ENCODE data around the gene PRSS53. TPM values are rescaled to one million over a fixed set of nuclear protein-coding genes. Genes with fewer than 3 reads are reported as not detected.

The PRSS53 gene
- total RNA-seq, 1 donor from 2014 or later: 2.8 TPM

GRCh38 chr16:31094424-31095120 is 5.8 kb upstream of the PRSS53 start, which contains the start of gene VKORC1:
VKORC1 (minus strand) TSS chr16:31094797; CDS start chr16:31094729, 68 bp downstream.
- Mint-ChIP-seq H3K9me3 (ENCODE audit: unreplicated experiment) (no peaks in the 10 kb centered on the region), H3K4me3 (ENCODE audit: unreplicated experiment) (peak within 1 kb of the TSS; percentile 95), H3K27ac (ENCODE audit: unreplicated experiment) (peak within 1 kb of the TSS; percentile 94), H3K27me3 (ENCODE audit: unreplicated experiment) (no peaks in the 10 kb centered on the region), H3K4me1 (ENCODE audit: unreplicated experiment) (peaks cover 28% of the 10 kb centered on the region), H3K36me3 (ENCODE audit: unreplicated experiment) (peaks cover 3% of the 10 kb centered on the region)
- no peak for TF ChIP-seq CTCF (IDR thresholded peaks at IDR 0.05)
- DNase-seq (ENCODE audit: extremely low spot score, unreplicated experiment): peak; percentile 97

- peaks cover 28% of the 10 kb centered on the region for H3K4me1 Mint-ChIP-seq (ENCODE audit: unreplicated experiment)
- H3K27ac Mint-ChIP-seq (ENCODE audit: unreplicated experiment): peak overlapping the region; percentile 94
- no peak for TF ChIP-seq CTCF (IDR thresholded peaks at IDR 0.05)
- no peaks in the 10 kb centered on the region for H3K27me3 Mint-ChIP-seq (ENCODE audit: unreplicated experiment)
- H3K4me3 Mint-ChIP-seq (ENCODE audit: unreplicated experiment): peak overlapping the region; percentile 95
- DNase-seq (ENCODE audit: extremely low spot score, unreplicated experiment): no peak
- no peaks in the 10 kb centered on the region for H3K9me3 Mint-ChIP-seq (ENCODE audit: unreplicated experiment)
- peaks cover 3% of the 10 kb centered on the region for H3K36me3 Mint-ChIP-seq (ENCODE audit: unreplicated experiment)
Observed at GRCh38 chr16:31094088-31094423, 5.3 kb upstream of the PRSS53 start.

- H3K36me3 Mint-ChIP-seq (ENCODE audit: unreplicated experiment): peaks cover 3% of the 10 kb centered on the region
- H3K27ac Mint-ChIP-seq (ENCODE audit: unreplicated experiment): peak overlapping the region; percentile 94
- TF ChIP-seq CTCF (IDR thresholded peaks at IDR 0.05): no peak
- H3K27me3 Mint-ChIP-seq (ENCODE audit: unreplicated experiment): no peaks in the 10 kb centered on the region
- peaks cover 28% of the 10 kb centered on the region for H3K4me1 Mint-ChIP-seq (ENCODE audit: unreplicated experiment)
- no peak for DNase-seq (ENCODE audit: extremely low spot score, unreplicated experiment)
- no peaks in the 10 kb centered on the region for H3K9me3 Mint-ChIP-seq (ENCODE audit: unreplicated experiment)
- H3K4me3 Mint-ChIP-seq (ENCODE audit: unreplicated experiment): peak overlapping the region; percentile 95
Observed at GRCh38 chr16:31093132-31093703, 4.5 kb upstream of the PRSS53 start.

GRCh38 chr16:31092330-31092729 is 3.6 kb upstream of the PRSS53 start:
- Mint-ChIP-seq H3K4me1 (ENCODE audit: unreplicated experiment) (peaks cover 28% of the 10 kb centered on the region), H3K4me3 (ENCODE audit: unreplicated experiment) (no peak overlapping the region), H3K27me3 (ENCODE audit: unreplicated experiment) (no peaks in the 10 kb centered on the region), H3K36me3 (ENCODE audit: unreplicated experiment) (peaks cover 3% of the 10 kb centered on the region), H3K9me3 (ENCODE audit: unreplicated experiment) (no peaks in the 10 kb centered on the region), H3K27ac (ENCODE audit: unreplicated experiment) (no peak overlapping the region)
- no peak for DNase-seq (ENCODE audit: extremely low spot score, unreplicated experiment)
- TF ChIP-seq CTCF (IDR thresholded peaks at IDR 0.05): no peak

- H3K4me1 Mint-ChIP-seq (ENCODE audit: unreplicated experiment): peaks cover 25% of the 10 kb centered on the region
- no peak for TF ChIP-seq CTCF (IDR thresholded peaks at IDR 0.05)
- no peaks in the 10 kb centered on the region for H3K9me3 Mint-ChIP-seq (ENCODE audit: unreplicated experiment)
- DNase-seq (ENCODE audit: extremely low spot score, unreplicated experiment): no peak
- no peak overlapping the region for H3K4me3 Mint-ChIP-seq (ENCODE audit: unreplicated experiment)
- peaks cover 3% of the 10 kb centered on the region for H3K36me3 Mint-ChIP-seq (ENCODE audit: unreplicated experiment)
- H3K27me3 Mint-ChIP-seq (ENCODE audit: unreplicated experiment): no peaks in the 10 kb centered on the region
- peak overlapping the region; percentile 34 for H3K27ac Mint-ChIP-seq (ENCODE audit: unreplicated experiment)
Observed at GRCh38 chr16:31090540-31090939, 1.8 kb upstream of the PRSS53 start.
